Vagina (tissue), 2 donors: ENCODE measurements around the gene TLCD2.

Experiments used
- CTCF ChIP-seq, 3 experiments: fragments of 450-650 bp in 2 of 3; fragments of 200-600 bp in 1 of 3; sonication (generic) in 1 of 3; IDR thresholded peaks; one replicate each; pipeline ENCODE4 v1.5.1; 2017 to 2019; ENCODE audit warnings: antibody characterized with exemption in 3 of 3, mild to moderate bottlenecking in 2 of 3, moderate library complexity in 2 of 3
- POLR2A ChIP-seq, 2 donors: fragments of 450-650 bp; IDR thresholded peaks; one replicate each; pipeline ENCODE4 v1.6.1; 2017; ENCODE audit warnings: antibody characterized with exemption in 2 of 2, mild to moderate bottlenecking in 2 of 2, moderate library complexity in 2 of 2
- POLR2AphosphoS5 ChIP-seq, 2 donors: sonication (generic); formaldehyde crosslinking; IDR thresholded peaks; one replicate each; pipeline ENCODE4 v1.9.0; 2017; ENCODE audit warnings: antibody characterized with exemption in 2 of 2, mild to moderate bottlenecking in 2 of 2, low read depth in 1 of 2; ENCODE audit not compliant: insufficient read depth in 1 of 2

- TF ChIP-seq CTCF (IDR thresholded peaks at IDR 0.05) = no peak
- TF ChIP-seq POLR2AphosphoS5 (IDR thresholded peaks at IDR 0.05; ENCODE audit: insufficient read depth in 1 of 2, low read depth in 1 of 2) = no peak
- TF ChIP-seq POLR2A (IDR thresholded peaks at IDR 0.05) = no peak
Measured at GRCh38 chr17:1661045-1661444, 49.1 kb downstream of the TLCD2 start.
